Amygdala (tissue), 56 donors: Measurements from ENCODE around the gene SCIN.

Source experiments
- DNase-seq, 56 donors: peaks; one replicate each; lab custom pipeline; 2025; lab: John Stamatoyannopoulos, UW

SCIN gene

GRCh38 chr7:12609561-12609960 lies 39.0 kb downstream of the SCIN start:
- no peak for DNase-seq

GRCh38 chr7:12610899-12611298 lies 40.4 kb downstream of the SCIN start:
- DNase-seq: no peak

GRCh38 chr7:12612622-12613021 lies 42.1 kb downstream of the SCIN start:
- DNase-seq: no peak

- no peak for DNase-seq
Observed at GRCh38 chr7:12619461-12620069, 49.0 kb downstream of the SCIN start.

GRCh38 chr7:12620371-12620770 lies 49.9 kb downstream of the SCIN start:
- DNase-seq: no peak

- DNase-seq: no peak
Observed at GRCh38 chr7:12623223-12623622, 52.7 kb downstream of the SCIN start.

GRCh38 chr7:12623885-12624498 lies 53.5 kb downstream of the SCIN start:
- DNase-seq: no peak

GRCh38 chr7:12625836-12626235 lies 55.3 kb downstream of the SCIN start:
- DNase-seq: no peak

GRCh38 chr7:12629816-12630512 lies 59.4 kb downstream of the SCIN start:
- no peak for DNase-seq

- DNase-seq: no peak
Observed at GRCh38 chr7:12630513-12630819, 59.9 kb downstream of the SCIN start.

- no peak for DNase-seq
Observed at GRCh38 chr7:12633582-12633981, 63.1 kb downstream of the SCIN start.

- DNase-seq: no peak
Observed at GRCh38 chr7:12635830-12636229, 65.3 kb downstream of the SCIN start.

- DNase-seq: no peak
Observed at GRCh38 chr7:12637328-12637727, 66.8 kb downstream of the SCIN start.

- peak in 3 of 56 donors; percentile 1 to 4 (median 2) for DNase-seq
Observed at GRCh38 chr7:12637819-12638592, 67.5 kb downstream of the SCIN start.

- DNase-seq: peak in 1 of 56 donors; percentile 12
Observed at GRCh38 chr7:12638851-12639456, 68.4 kb downstream of the SCIN start.

GRCh38 chr7:12640299-12641096 lies 70.0 kb downstream of the SCIN start:
- DNase-seq: no peak

GRCh38 chr7:12641196-12641595 lies 70.7 kb downstream of the SCIN start:
- DNase-seq: no peak

- DNase-seq: no peak
Observed at GRCh38 chr7:12642508-12642907, 72.0 kb downstream of the SCIN start.

- DNase-seq: no peak
Observed at GRCh38 chr7:12643001-12643643, 72.6 kb downstream of the SCIN start.

GRCh38 chr7:12643644-12644043 lies 73.1 kb downstream of the SCIN start:
- no peak for DNase-seq
